ENCODE measurements around the gene NKAPL.
"Not testable (repeated sequence)": the region's sequence is repeated elsewhere in the genome, so short reads cannot be mapped to it uniquely, and the experiment has no call there.

The NKAPL gene

DNA sequence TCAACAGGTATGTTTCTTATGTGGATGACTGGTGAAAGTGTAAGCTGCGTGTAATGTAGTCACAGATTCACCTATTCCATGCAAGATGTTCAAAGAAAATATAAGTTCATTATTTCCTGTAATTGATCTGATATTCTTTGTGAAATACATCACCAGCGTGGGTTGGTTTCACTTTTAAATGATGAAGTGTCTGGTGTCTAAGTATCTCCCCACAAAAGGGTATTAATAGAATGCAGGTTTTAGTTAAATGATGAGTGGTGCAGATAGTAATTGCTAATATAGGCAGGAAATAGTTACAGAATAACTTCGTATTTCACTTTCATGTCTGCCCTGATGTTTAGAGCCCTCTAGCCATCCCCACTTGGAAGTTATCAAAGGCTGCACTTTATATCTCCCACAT lies 44.5 kb downstream of the NKAPL start:
- no peak for DNase-seq

GRCh38 chr6:28306363-28306762 lies 47.3 kb downstream of the NKAPL start:
- not testable (repeated sequence) for DNase-seq

All from activated naive CD4-positive, alpha-beta T cell (primary cell).